SK-N-SH (cell line): ENCODE results near the gene RAD51B.

Experiments used
- CTCF ChIP-seq: fragments of 200-600 bp; sonication (generic); IDR thresholded peaks from 2 replicates; pipeline ENCODE4 v1.6.1; 2017; ENCODE audit warnings: antibody characterized with exemption, mild to moderate bottlenecking, moderate library complexity
- EZH2phosphoT487 ChIP-seq: fragments of 200-600 bp; sonication (generic); IDR thresholded peaks from 2 replicates; pipeline ENCODE4 v1.6.1; 2017; ENCODE audit warnings: low read depth, mixed run types, mild to moderate bottlenecking, antibody characterized with exemption, moderate library complexity, borderline replicate concordance
- FOXM1 ChIP-seq: IDR thresholded peaks from 2 replicates; pipeline ENCODE4 v1.4.0; 2012; ENCODE audit warnings: low read depth, mild to moderate bottlenecking
- GATA2 ChIP-seq: sonication (generic); formaldehyde crosslinking; IDR thresholded peaks from 2 replicates; pipeline ENCODE4 v1.5.0; 2020; ENCODE audit warnings: mild to moderate bottlenecking, missing genetic modification reagents
- TAF1 ChIP-seq: IDR thresholded peaks from 2 replicates; pipeline ENCODE4 v1.6.1; 2012; ENCODE audit warnings: low read depth, mild to moderate bottlenecking, low read length, moderate library complexity, borderline replicate concordance
- TCF12 ChIP-seq: IDR thresholded peaks from 2 replicates; pipeline ENCODE4 v1.4.0; 2012
- ZBTB33 ChIP-seq: IDR thresholded peaks from 2 replicates; pipeline ENCODE4 v1.4.0; 2012; ENCODE audit warnings: low read depth, borderline replicate concordance

- TF ChIP-seq GATA2 (CRISPR knock-in tag), result no peak
- TF ChIP-seq EZH2phosphoT487, result no peak
- TF ChIP-seq TAF1, result no peak
- TF ChIP-seq CTCF, result no peak
- no peak for TF ChIP-seq TCF12
- TF ChIP-seq FOXM1, result no peak
- TF ChIP-seq ZBTB33, result no peak
Observed at GRCh38 chr14:68603533-68604360, 784.2 kb downstream of the RAD51B start.
